GM18502 (cell line): Measurements from ENCODE around the gene TSC22D2.

ENCODE experiments used
- ATAC-seq: cut with Tn5 transposase; IDR thresholded peaks from one replicate; pipeline ENCODE4 v1.9.1; 2021; ENCODE audit warnings: mild to moderate bottlenecking; ENCODE audit not compliant: unreplicated experiment, poor library complexity

The TSC22D2 gene

DNA sequence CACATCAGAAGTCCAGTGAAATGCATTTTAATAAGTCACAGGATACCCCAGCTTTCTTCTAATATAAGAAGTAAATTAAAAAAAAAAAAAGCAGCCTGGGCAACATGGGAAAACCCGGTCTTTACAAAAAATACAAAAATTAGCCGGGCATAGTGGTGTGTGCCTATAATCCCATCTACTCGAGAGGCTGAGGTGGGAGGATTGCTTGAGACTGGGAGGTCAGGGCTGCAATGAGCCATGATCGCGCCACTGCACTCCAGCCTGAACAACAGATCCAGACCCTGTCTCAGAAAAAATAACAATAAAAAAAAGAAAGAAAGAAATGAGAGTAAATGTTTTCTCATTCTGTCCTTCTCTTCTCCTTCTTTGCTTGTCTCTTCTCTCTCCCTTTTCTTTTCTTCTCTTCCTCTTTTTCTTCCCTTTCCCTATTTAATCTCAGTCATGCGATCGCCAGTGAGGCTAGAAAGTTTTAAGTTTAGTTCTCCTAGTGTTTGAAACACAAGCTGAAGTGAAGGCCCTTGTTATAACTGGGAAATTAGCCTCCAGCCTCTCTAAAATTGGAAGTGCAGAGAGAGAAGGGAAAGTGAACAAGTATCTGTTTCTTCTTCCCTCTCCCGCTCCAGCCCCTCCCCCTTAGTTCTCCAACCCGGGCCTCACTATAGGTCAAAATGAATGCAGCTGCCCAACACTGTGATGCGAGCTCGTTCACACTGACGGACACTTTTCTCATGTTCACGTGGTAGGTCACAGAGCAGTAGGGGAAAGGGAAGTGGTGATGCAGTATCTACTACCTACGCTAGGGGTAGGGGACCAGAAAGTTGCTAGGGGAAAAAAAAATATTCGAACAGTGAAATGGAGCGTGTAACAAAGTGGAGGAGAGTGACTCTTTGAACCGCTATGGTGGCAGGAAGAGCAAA lies 23.5 kb upstream of the TSC22D2 start:
- ATAC-seq = peak; percentile 97

DNA sequence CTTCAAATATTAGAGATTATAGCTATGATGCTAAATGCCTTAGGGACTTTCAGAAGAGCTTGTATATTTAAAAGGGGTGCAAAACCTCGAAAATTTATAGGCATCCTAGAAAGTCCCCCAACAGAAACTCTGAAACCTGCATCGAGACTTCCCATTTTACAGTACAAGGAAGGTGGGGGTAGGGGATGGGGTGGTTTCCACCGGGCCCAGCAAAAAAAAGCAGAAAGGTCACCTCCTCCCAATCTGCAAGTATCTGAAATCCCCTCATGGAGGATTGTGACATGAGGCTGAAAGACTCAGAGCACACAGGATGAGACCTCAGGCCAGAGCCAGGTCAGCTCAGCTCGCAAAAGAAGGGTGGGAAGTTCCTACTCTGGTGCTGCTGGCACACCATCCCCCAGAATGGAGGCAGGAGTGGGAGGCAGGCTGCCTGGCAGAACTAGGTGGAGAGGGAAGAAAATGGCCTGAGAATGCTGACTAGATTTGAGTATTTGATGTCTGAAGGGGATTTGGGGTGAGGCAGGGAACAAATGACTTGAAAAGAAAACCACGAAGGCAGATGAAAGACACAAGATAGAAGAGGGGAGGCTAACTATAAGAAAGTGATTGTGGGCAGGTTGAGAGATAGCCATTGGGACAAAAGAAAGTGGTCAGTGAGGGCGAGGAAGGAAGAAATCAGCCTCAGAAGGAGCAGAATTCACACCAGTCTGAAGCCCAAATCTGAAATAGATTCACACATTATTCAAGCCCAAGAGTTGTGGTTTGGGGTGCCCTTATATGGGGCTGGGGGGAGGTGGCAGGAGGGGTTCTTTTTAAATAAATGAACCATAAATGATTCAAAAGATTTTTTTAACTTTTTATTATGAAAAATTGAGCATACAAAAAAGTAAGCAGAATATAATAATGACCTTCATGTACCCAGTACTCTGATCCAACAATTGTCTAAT lies 22.5 kb upstream of the TSC22D2 start:
- peak; percentile 44 for ATAC-seq

DNA sequence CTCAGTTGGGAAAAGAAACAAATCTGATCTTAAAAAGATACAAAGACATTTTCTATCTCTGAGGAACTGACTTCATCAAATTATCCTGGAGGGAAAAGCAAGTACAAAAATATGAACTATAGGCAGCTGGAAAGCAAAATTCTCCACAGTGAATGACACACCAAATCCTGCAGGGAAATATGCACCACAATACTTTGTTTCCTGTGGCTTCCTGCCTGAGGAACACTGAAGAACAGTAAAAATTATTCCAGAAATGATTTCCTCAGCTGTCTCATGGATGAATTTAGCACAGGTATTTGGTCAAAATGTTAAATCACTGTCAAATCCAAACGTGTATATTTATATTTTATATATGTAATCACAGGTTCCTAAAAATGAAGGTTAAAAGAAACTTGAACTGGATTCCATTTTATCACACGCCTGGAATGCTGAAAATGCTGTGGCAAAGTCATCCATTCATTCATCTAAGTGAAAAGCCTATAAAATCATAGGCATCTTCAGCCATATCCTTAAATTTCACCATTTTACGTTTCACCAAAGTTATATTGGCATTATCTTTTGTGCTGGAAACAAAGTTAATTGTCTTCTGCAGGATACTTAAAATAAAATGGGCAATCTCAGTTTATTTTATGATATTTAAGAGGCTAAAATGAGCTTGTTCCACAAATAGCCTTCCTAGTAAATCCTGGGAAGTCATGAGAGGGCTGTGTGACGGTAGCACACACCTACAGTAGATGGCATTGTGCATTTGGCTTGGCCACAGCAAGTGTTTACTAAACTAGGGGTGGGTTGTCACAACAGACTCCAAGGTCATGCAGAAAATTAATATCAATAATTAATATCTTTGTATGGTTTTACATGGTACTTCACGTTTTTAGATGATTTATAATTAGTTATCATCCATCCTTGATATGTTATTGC lies 19.3 kb upstream of the TSC22D2 start:
- no peak for ATAC-seq

GRCh38 chr3:150390087-150390486 lies 18.0 kb upstream of the TSC22D2 start:
- ATAC-seq = no peak

DNA sequence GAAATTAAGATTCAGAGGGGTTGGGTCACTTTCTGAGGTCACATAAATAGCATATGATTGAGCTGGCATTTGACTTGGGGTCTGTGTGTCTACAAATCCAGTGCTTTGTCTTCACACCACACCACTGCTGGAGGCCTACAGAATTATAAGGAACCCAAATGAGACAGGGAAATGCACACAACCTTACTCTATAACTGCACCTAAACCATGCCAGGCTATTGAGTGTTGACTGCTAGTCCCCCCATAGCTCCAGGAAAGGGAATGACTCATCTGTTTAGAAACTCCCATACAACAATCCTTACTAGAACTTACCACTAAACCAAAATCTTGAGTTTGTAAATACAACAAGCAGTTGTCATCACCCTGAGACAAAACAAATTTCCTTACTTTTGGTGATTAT lies 16.9 kb upstream of the TSC22D2 start:
- ATAC-seq = no peak

DNA sequence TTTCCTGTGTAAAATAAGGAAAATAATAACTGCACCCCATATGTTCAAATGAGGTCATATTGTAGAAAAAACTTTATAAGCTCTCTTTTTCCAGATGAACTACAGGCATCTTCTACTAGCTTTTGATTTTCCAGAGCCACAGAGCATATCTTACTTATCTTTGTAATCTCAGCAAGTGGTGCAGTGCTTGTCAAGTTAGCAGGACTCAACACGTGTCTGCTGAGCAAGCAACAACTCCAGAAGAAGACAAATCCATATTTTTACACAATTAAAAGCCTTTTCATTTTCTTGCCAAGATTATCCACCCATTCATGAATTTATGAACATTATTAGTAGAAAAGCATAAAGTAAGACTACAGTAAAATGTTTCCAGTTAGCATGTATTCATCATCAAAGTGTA lies 14.4 kb upstream of the TSC22D2 start:
- no peak for ATAC-seq

- ATAC-seq = no peak
These were observed 13.5 kb upstream of the TSC22D2 start for GRCh38 chr3:150394606-150395005.

GRCh38 chr3:150396491-150396890 lies 11.6 kb upstream of the TSC22D2 start:
- no peak for ATAC-seq

DNA sequence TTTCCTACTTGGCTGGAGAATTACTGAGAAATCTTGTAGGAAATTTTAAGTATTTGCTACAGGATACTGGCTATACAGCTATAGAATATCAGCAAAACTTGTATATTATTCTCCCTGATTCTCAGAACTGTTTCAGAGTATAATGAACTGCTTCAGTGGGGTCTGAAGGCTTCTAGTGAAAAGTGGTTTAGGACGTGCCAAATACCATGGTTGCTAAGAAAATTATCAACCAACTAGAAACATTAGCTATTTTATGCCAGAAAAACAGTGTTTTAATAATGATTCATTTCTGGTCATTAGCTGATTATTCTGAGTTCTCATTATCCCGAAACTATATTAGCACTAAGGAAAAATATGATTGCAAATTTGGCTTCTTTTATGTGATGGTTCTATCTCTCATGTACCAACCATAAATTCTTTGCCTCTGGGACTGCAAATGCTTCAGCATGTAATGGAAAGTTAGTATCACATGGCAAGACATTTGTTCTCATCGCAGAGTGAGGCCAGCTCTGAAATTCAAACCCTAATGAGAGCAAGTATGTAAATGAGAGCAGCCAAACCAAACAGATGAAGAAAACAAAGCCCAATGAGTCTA lies 11.0 kb upstream of the TSC22D2 start:
- ATAC-seq = no peak

- no peak for ATAC-seq
These were observed 9.0 kb upstream of the TSC22D2 start for GRCh38 chr3:150399060-150399459.

DNA sequence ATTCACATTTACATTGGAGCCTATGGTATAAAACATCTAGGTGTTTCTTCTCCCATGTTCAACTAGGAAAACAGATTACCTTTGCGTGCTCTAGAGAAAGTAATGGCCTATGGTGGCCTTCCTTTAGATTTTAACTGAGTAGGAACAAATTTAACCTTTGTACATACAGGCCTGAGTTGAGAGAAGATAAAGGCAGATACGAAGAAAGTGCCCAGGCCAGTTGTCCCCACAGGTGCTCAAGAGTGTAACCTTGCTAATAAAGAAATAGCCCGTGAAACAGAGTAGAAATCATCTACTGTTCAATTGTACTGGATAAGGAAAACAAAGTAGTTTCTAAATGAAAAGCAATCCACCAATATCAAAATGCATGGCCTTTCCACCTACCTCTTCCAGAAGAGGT lies 6.8 kb upstream of the TSC22D2 start:
- no peak for ATAC-seq

GRCh38 chr3:150402217-150402616 lies 5.9 kb upstream of the TSC22D2 start:
- ATAC-seq = no peak

DNA sequence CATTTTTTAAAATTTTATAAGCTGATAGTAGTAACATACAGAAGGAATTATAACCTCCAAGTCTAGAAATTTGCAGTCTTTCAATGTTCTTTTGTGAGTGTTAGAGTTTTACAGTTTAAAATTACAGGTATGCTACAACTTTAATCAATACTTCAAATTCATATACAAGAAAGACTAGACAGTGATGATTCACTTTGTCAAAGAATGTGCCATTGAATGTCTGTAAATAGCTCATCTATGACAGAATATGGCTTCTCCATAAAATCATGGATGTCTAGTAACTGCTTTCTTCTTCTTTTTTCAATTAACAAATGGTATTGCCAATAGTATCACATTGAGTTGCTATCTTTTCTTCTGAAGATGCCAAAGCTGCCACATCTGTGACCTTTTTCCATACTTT lies 4.1 kb upstream of the TSC22D2 start:
- ATAC-seq = no peak

GRCh38 chr3:150407051-150407807 lies 869 bp upstream of the TSC22D2 start:
- no peak for ATAC-seq

GRCh38 chr3:150407808-150408220 lies 284 bp upstream of the TSC22D2 start:
- peak; percentile 5 for ATAC-seq

GRCh38 chr3:150409125-150409511 lies 1.0 kb downstream of the TSC22D2 start:
- ATAC-seq = peak; percentile 26

DNA sequence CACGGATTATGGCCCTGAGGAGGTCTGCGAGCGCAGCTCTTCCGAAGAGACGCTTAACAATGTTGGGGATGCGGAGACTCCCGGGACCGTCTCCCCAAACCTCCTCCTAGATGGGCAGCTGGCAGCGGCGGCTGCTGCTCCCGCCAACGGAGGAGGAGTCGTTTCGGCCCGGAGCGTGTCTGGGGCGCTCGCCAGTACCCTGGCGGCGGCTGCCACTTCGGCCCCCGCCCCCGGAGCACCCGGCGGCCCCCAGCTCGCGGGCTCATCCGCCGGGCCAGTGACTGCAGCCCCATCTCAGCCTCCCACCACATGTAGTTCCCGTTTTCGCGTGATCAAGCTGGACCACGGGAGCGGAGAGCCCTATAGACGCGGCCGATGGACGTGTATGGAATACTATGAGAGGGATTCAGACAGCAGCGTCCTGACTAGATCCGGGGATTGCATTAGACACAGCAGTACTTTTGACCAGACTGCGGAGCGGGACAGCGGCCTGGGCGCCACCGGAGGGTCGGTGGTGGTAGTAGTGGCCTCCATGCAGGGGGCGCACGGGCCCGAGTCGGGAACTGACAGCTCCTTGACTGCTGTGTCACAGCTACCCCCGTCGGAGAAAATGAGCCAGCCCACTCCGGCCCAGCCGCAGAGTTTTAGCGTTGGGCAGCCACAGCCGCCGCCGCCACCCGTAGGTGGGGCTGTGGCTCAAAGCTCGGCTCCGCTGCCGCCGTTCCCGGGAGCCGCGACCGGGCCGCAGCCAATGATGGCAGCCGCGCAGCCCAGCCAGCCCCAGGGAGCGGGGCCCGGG lies 1.6 kb downstream of the TSC22D2 start:
- ATAC-seq = peak; percentile 39
